VCaP (cell line): Measurements from ENCODE around the gene INPP1.

Experiments
- H3K27ac ChIP-seq: fragments of 450-650 bp; 2 replicates; pipeline ENCODE4 v1.5.1; 2017
- CTCF ChIP-seq: fragments of 450-650 bp; conservative IDR thresholded peaks from 2 replicates; pipeline ENCODE4 v1.5.1; 2017; ENCODE audit warnings: mild to moderate bottlenecking, moderate library complexity

The INPP1 gene

DNA sequence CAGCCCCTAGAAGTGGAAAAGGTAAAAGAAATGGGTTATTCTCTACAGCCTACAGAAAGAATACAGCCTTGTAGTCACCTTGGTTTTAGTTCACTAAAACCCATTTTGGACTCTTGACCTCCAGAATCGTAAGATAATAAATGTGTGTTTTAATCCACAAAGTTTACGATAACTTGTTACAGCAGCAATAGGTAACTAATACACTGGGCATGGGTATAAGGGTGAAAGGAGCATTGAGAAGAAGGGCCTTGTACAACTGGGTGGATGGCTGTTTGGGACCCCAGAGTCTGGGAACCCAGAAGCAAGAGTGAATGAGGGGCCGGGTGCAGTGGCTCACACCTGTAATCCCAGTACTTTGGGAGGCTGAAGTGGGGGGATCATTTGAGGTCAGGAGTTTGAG lies 62.6 kb downstream of the INPP1 start:
- H3K27ac ChIP-seq = no peak overlapping the region
- TF ChIP-seq CTCF = no peak

DNA sequence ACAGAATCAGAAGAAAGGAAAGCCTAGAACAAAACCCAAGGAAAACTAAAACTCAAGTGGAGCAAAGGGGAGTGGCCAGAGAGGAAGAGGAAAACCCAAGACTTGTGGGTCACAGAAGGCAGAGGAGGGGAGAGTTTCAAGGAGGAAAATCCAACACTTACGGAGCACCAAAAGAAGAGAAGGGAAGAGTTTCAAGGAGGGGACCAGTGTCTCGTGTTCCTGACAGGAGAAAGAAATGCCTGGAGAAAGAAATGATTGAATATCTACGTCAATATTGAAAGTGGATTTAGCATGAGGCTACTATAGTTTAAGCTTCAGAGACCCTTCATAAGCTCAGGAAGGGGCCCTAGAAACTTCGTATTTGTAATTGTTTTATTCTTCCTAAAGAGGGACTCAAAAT lies 63.4 kb downstream of the INPP1 start:
- H3K27ac ChIP-seq = peak overlapping the region; percentile 7; the same call in 1 of the 2 replicates
- no peak for TF ChIP-seq CTCF

DNA sequence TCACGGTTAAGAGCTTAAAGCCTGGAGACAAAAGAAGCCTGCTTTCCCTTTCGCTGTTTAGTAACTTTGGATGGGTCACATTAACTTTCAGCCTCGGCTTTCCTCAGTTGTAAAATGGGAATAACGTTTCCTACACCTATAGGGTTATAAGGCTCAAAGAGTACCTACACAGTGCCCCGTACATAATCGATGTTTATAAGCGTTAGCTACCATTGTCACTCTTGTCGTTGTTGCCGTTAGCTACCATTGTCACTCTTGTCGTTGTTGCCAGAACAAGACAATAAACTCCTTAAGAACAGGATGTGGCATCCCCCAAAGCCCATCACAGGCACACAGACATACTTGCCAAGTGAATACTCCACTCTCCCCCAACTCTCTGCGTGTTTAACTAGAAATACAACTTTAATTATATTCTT lies 63.9 kb downstream of the INPP1 start:
- TF ChIP-seq CTCF = no peak
- H3K27ac ChIP-seq = peak overlapping the region; percentile 86

- TF ChIP-seq CTCF = peak; percentile 19; the same call in 1 of the 2 replicates
- peak within 1 kb of the TSS; percentile 86 for H3K27ac ChIP-seq
Measured at GRCh38 chr2:190407662-190408537, 64.5 kb downstream of the INPP1 start, which contains the start of gene MFSD6. TSS of gene MFSD6 (plus strand) at chr2:190408355. CDS start at chr2:190436030, 27,675 bp downstream.

DNA sequence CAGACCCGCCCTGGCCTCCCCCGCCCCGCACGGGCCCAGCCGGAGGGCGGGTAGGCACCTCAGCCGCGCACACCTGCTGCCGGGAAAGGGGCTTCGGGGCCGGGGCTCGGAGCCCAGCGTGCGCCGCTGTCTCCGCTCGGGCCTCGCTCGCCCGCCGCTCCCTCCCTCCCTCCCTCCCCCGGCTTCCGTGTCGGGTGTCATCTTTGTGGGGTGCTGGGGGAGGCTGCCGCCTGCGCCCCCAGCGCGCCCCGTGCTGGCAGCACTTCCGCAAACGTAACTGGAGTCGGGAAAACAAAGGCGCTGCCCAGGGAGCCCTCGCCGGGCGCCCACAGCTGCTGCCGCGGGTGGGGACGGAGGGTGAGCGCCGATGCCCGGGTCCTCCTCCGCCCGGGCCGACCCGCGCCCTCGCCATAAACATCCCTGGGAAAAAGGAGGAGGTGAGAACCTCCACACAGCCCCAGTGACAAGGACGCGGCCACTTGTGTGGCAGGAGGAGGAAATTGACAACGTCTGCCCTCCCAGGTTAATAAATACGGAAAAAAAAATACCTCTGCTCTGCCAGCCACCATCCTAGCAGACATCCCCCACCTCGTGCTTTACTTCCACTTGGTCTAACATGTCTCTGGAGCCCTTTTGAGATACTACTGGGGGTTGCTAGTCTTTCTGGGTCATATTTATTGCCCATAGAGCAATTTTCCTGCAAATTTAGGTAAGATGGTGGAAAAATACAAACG lies 65.3 kb downstream of the INPP1 start:
- H3K27ac ChIP-seq = peak overlapping the region; percentile 86
- TF ChIP-seq CTCF = no peak

GRCh38 chr2:190409616-190410015 lies 66.2 kb downstream of the INPP1 start:
- H3K27ac ChIP-seq = peak overlapping the region; percentile 86
- no peak for TF ChIP-seq CTCF

DNA sequence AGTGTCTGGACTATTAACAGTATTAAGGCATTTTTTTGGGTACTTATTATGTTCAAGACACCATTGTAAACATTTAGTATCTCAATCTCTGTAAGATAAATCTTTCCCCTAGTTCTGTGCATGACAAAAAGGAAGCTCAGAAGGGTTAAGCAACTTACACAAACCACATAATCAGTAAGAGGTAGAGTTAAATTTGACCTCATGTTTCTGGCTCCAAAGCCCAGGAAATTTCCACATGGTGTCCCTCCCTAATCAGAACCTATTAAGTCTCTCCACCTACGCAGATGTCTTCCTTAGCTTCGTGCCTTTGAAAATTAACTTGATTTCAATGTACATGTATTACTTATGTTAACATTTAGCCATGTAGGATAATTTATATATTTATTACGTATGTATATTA lies 66.8 kb downstream of the INPP1 start:
- no peak for TF ChIP-seq CTCF
- H3K27ac ChIP-seq = no peak overlapping the region
